H1 (cell line): ENCODE measurements around the gene STOML1. TPM values are rescaled to one million over a fixed set of nuclear protein-coding genes. Genes with fewer than 3 reads are reported as not detected.

Experiments
- CTCF ChIA-PET: fragments of 300-600 bp; sonication (Branson Sonifier 250); formaldehyde crosslinking; loops from one replicate; lab custom pipeline; 2021; ENCODE audit not compliant: partially characterized antibody; lab: Charles Lee
- POLR2A ChIA-PET: fragments of 300-600 bp; sonication (Branson Sonifier 250); formaldehyde crosslinking; loops from one replicate; lab custom pipeline; 2021; ENCODE audit warnings: inconsistent platforms; ENCODE audit not compliant: partially characterized antibody; lab: Charles Lee
- DNase-seq, 2 experiments: peaks; one replicate each; pipeline versions ENCODE4 v3.0.0 to v3.0.0-alpha.2; 2010 to 2022; ENCODE audit warnings: low spot score in 2 of 2, low read depth in 1 of 2, mixed read lengths in 1 of 2
- FAIRE-seq: peaks from 2 replicates; lab custom pipeline; 2011; peaks lifted over from hg19 to GRCh38; lab: Jason Lieb, UNC
- H2AFZ ChIP-seq: 2 replicates; pipeline ENCODE4 v1.8.1; 2012; ENCODE audit warnings: low read length, inconsistent platforms
- H2AK5ac ChIP-seq: 2 replicates; pipeline ENCODE4 v1.6.1; 2013; ENCODE audit warnings: low read depth, low read length
- H2BK120ac ChIP-seq: replicated peaks from 2 replicates; pipeline ENCODE3; 2013; ENCODE audit warnings: low read depth, low read length, inconsistent platforms
- H2BK12ac ChIP-seq: 2 replicates; pipeline ENCODE4 v1.6.1; 2013; ENCODE audit warnings: low read depth, low read length
- H2BK15ac ChIP-seq: 2 replicates; pipeline ENCODE4 v1.6.1; 2013; ENCODE audit warnings: low read length
- H2BK20ac ChIP-seq: 2 replicates; pipeline ENCODE4 v1.6.1; 2013; ENCODE audit warnings: low read length
- H2BK5ac ChIP-seq: 2 replicates; pipeline ENCODE4 v1.6.1; 2013; ENCODE audit warnings: low read depth, low read length
- H3K14ac ChIP-seq: 2 replicates; pipeline ENCODE4 v1.6.1; 2013; ENCODE audit warnings: inconsistent platforms; ENCODE audit not compliant: insufficient read length
- H3K18ac ChIP-seq: 2 replicates; pipeline ENCODE4 v1.6.1; 2013; ENCODE audit warnings: low read length; ENCODE audit errors: extremely low read depth
- H3K23ac ChIP-seq: 2 replicates; pipeline ENCODE4 v1.6.1; 2013; ENCODE audit warnings: inconsistent platforms; ENCODE audit not compliant: insufficient read length
- H3K23me2 ChIP-seq: 2 replicates; pipeline ENCODE4 v1.6.1; 2013; ENCODE audit warnings: low read depth, low read length
- H3K27ac ChIP-seq: 2 replicates; pipeline ENCODE4 v1.6.1; 2011; ENCODE audit warnings: low read depth, low read length, inconsistent platforms
- H3K27me3 ChIP-seq, 4 experiments: replicated peaks in 1 of 4; 1 replicate in 1 of 4; 2 replicates in 3 of 4; pipeline versions ENCODE4 v1.6.1 to v1.8.1; 2011 to 2013; ENCODE audit warnings: low read length in 3 of 4, mild to moderate bottlenecking in 3 of 4, inconsistent platforms in 2 of 4, mixed read lengths in 2 of 4, moderate library complexity in 1 of 4; ENCODE audit not compliant: control insufficient read depth in 3 of 4, insufficient read depth in 3 of 4; ENCODE audit errors: extremely low read depth in 1 of 4
- H3K36me3 ChIP-seq, 4 experiments: 2 replicates each; pipeline versions ENCODE4 v1.6.1 to v1.8.1; 2011 to 2013; ENCODE audit warnings: mild to moderate bottlenecking in 4 of 4, low read length in 3 of 4, moderate library complexity in 2 of 4, control low read depth in 1 of 4, inconsistent platforms in 1 of 4; ENCODE audit not compliant: insufficient read depth in 4 of 4, control insufficient read depth in 2 of 4
- H3K4ac ChIP-seq: replicated peaks from 2 replicates; pipeline ENCODE3; 2013; ENCODE audit warnings: low read length, low read depth, mixed read lengths, inconsistent platforms; ENCODE audit not compliant: insufficient read length
- H3K4me1 ChIP-seq, 4 experiments: replicated peaks in 1 of 4; 1 replicate in 1 of 4; 2 replicates in 3 of 4; pipeline versions ENCODE4 v1.6.1 to v1.8.1; 2011 to 2013; ENCODE audit warnings: low read length in 3 of 4, inconsistent platforms in 2 of 4, mixed read lengths in 1 of 4; ENCODE audit not compliant: insufficient read depth in 4 of 4, control insufficient read depth in 3 of 4
- H3K4me2 ChIP-seq, 2 experiments: 2 replicates each; pipeline versions ENCODE4 v1.6.1 to v1.8.1; 2011 to 2013; ENCODE audit warnings: low read depth in 2 of 2, low read length in 2 of 2, control low read depth in 1 of 2, inconsistent platforms in 1 of 2, mild to moderate bottlenecking in 1 of 2; ENCODE audit not compliant: insufficient read depth in 1 of 2
- H3K4me3 ChIP-seq, 4 experiments: fragments of 200-600, 300-600 bp in 1 of 4; sonication (generic), shearing (Covaris generic), sonication (Bioruptor Twin) in 1 of 4; 2 replicates each; pipeline versions ENCODE4 v1.5.1 to v1.8.1; 2011 to 2016; ENCODE audit warnings: low read length in 4 of 4, low read depth in 3 of 4, control low read depth in 2 of 4, inconsistent platforms in 2 of 4, mild to moderate bottlenecking in 2 of 4, mixed read lengths in 1 of 4, moderate library complexity in 1 of 4; ENCODE audit not compliant: insufficient read depth in 2 of 4; ENCODE audit errors: extremely low read depth in 1 of 4
- H3K56ac ChIP-seq: replicated peaks from 2 replicates; pipeline ENCODE3; 2013; ENCODE audit warnings: low read depth, mild to moderate bottlenecking, mixed read lengths, low read length, inconsistent platforms; ENCODE audit not compliant: insufficient read length
- H3K79me1 ChIP-seq: 2 replicates; pipeline ENCODE4 v1.6.1; 2013; ENCODE audit warnings: low read depth, low read length, control low read depth
- H3K79me2 ChIP-seq, 2 experiments: 2 replicates each; pipeline versions ENCODE4 v1.6.1 to v1.8.1; 2012 to 2013; ENCODE audit warnings: low read length in 2 of 2, mild to moderate bottlenecking in 2 of 2, inconsistent platforms in 1 of 2; ENCODE audit not compliant: insufficient read depth in 2 of 2, control insufficient read depth in 1 of 2
- H3K9ac ChIP-seq, 4 experiments: replicated peaks in 1 of 4; 1 replicate in 1 of 4; 2 replicates in 3 of 4; pipeline versions ENCODE4 v1.6.1 to v1.8.1; 2011 to 2013; ENCODE audit warnings: low read depth in 3 of 4, low read length in 3 of 4, control low read depth in 2 of 4, mild to moderate bottlenecking in 2 of 4, moderate library complexity in 2 of 4, inconsistent platforms in 1 of 4; ENCODE audit errors: extremely low read depth in 1 of 4
- H3K9me3 ChIP-seq, 2 experiments: 2 replicates each; pipeline versions ENCODE4 v1.6.1 to v1.8.1; 2012 to 2013; ENCODE audit warnings: mild to moderate bottlenecking in 2 of 2, moderate library complexity in 2 of 2, control low read depth in 1 of 2, inconsistent platforms in 1 of 2, low read depth in 1 of 2, low read length in 1 of 2, mixed read lengths in 1 of 2; ENCODE audit not compliant: insufficient read depth in 2 of 2
- H4K20me1 ChIP-seq, 2 experiments: replicated peaks in 1 of 2; 2 replicates each; pipeline versions ENCODE3 to v1.8.1; 2011 to 2013; ENCODE audit warnings: inconsistent platforms in 2 of 2, low read length in 2 of 2, mild to moderate bottlenecking in 1 of 2; ENCODE audit not compliant: insufficient read depth in 2 of 2, control insufficient read depth in 1 of 2
- H4K5ac ChIP-seq: 2 replicates; pipeline ENCODE4 v1.6.1; 2013; ENCODE audit warnings: low read length, low read depth, mixed read lengths, inconsistent platforms; ENCODE audit not compliant: insufficient read length
- H4K8ac ChIP-seq: 2 replicates; pipeline ENCODE4 v1.8.0; 2013; ENCODE audit warnings: mild to moderate bottlenecking, moderate library complexity, low read length, inconsistent platforms; ENCODE audit not compliant: insufficient read depth; ENCODE audit errors: extremely low read depth
- H4K91ac ChIP-seq: replicated peaks from 2 replicates; pipeline ENCODE3; 2013; ENCODE audit warnings: low read length, mixed read lengths, inconsistent platforms; ENCODE audit not compliant: insufficient read length
- KDM4A ChIP-seq: IDR thresholded peaks from one replicate; pipeline ENCODE4 v1.7.1; 2012; ENCODE audit warnings: low read depth, mild to moderate bottlenecking, moderate library complexity, low read length, inconsistent platforms; ENCODE audit not compliant: severe bottlenecking
- SP4 ChIP-seq: IDR thresholded peaks from 2 replicates; pipeline ENCODE4 v1.6.1; 2012; ENCODE audit warnings: low read length, inconsistent platforms
- WGBS, 2 experiments: shearing (Covaris generic) in 1 of 2; methylation state at CpG; one replicate each; pipeline versions ENCODE4 v1.1.6 to v1.1.7; 2013 to 2015; ENCODE audit warnings: low lambda C conversion rate in 2 of 2, mixed read lengths in 2 of 2, inconsistent platforms in 1 of 2, low coverage in 1 of 2, missing lambda C conversion rate in 1 of 2; ENCODE audit not compliant: insufficient replicate concordance in 2 of 2, insufficient coverage in 1 of 2, insufficient read length in 1 of 2; ENCODE audit errors: extremely low coverage in 1 of 2, missing lambda C conversion rate in 1 of 2; 5-methylcytosine and 5-hydroxymethylcytosine counted together
- polyA plus RNA-seq, 7 experiments: library from polyadenylated mRNA; depleted of rRNA in 3 of 7; stranded (reverse) in 5 of 7; unstranded in 2 of 7; fragments of >200 nt in 5 of 7; fragments of 200-250 nt in 2 of 7; gene quantifications; 1 replicate in 5 of 7; 2 replicates in 1 of 7; 4 replicates in 1 of 7; pipeline versions ENCODE4 v1.2.1 to v1.2.3, GENCODE V29; 2011 to 2013; ENCODE audit warnings: missing spikeins in 2 of 7, mixed read lengths in 2 of 7
- total RNA-seq: library from RNA; stranded (reverse); fragmentation: NEBNext Ultra II Directional; extraction: Animal tissue kit (Norgen Biotek cat#: 25700); gene quantifications from 2 replicates; pipeline ENCODE4 v1.2.1, GENCODE V29; 2021

Gene STOML1
- total and polyA plus RNA-seq, 2 of the 8 experiments (the other 6 are each of a cell fraction or from before 2014, with no cell fraction given): 2.6 to 3.2 TPM

DNA sequence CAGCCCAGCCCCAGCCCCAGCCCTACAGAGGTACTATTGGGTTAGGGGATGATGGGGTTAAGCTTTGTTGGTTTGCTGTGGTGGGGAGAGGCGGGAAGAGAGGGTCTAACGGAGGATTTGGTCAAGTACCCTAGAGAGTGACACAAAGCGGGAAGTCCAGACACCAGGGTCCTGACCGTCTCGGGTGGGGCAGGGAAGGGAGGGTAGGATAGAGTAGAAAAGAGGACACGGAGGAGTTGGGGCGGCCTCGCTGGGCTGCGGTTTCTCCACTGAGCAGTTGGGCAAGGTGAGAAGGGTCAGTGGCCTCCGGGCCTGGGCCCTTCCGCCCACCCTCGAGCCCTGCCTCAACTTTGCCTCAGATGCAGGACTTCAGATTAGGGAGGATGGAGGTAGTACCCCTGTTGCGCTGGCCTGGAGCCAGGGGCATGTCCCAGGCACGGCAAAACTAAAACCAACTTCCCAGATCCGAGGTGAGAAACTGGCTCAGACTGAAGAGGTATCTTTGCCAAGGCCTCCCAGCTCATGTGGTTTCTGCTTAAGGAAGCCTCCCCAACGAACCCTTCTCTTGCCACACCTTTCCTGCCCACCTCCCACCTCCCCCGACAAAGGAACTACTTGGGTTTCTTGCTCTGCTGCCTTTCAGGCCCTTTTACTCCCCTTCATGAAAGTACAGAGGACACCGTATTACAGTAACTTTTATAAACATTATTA is 3.0 kb upstream of the STOML1 start:
- Histone ChIP-seq H2BK20ac (no peak overlapping the region), H3K23me2 (peaks cover 11% of the 10 kb centered on the region; the same call in 1 of the 2 replicates), H3K36me3 (peaks cover 3 to 11% (median 7%) of the 10 kb centered on the region in 4 experiments; a peak in 4 of 8 replicates), H3K14ac (no peak overlapping the region), H4K20me1 (peaks cover 0 to 5% of the 10 kb centered on the region in 2 experiments), H4K91ac (no peak overlapping the region), H4K8ac (peak overlapping the region; percentile 81), H3K4me3 (peak overlapping the region; percentile 74 to 90 (median 84)), H3K27ac (peak overlapping the region; percentile 49; the same call in 1 of the 2 replicates), H3K4me2 (peak overlapping the region; percentile 77 to 89), H3K9me3 (no peaks in the 10 kb centered on the region), H4K5ac (no peak overlapping the region), H3K23ac (no peak overlapping the region), H3K4ac (no peak overlapping the region), H3K9ac (peak overlapping the region; percentile 55 to 79 (median 68)), H2AFZ (no peak overlapping the region), H2AK5ac (no peak overlapping the region), H3K4me1 (peaks cover 0 to 7% (median under 1%) of the 10 kb centered on the region in 4 experiments; a peak in 3 of 7 replicates), H3K18ac (0 out of 2 replicates have a peak overlapping the region, but pooled peaks have one; percentile 26), H3K79me2 (peaks cover 0 to 14% of the 10 kb centered on the region in 2 experiments; a peak in 2 of 4 replicates), H2BK120ac (no peak overlapping the region), H2BK15ac (no peak overlapping the region), H3K27me3 (peaks cover 0 to 6% (median 1%) of the 10 kb centered on the region in 4 experiments; a peak in 1 of 7 replicates), H2BK5ac (0 out of 2 replicates have a peak overlapping the region, but pooled peaks have one; percentile 20), H2BK12ac (no peak overlapping the region), H3K56ac (no peak overlapping the region), H3K79me1 (no peaks in the 10 kb centered on the region)
- no peak for FAIRE-seq
- no peak for DNase-seq
- CTCF ChIA-PET: interaction anchor here (0.9 to 11.4 kb wide), 15 partner anchors 8 to 346 kb away, joined by 3 to 167 read pairs (median 6); no protein-coding TSS in a partner anchor
- POLR2A ChIA-PET: interaction anchor here (0.7 to 1.5 kb wide), 3 partner anchors 12 to 59 kb away, joined by 3 read pairs; no protein-coding TSS in a partner anchor
- TF ChIP-seq SP4: no peak
- peak; percentile 42 for TF ChIP-seq KDM4A
- 14% methylated on average over 17 of the region's 18 CpGs; no CpG with 5 or more reads in 1 of the 2 experiments for WGBS, 2 experiments
